Measurements from ENCODE around the gene RASD1.

The RASD1 gene

GRCh38 chr17:17527956-17528500, 31.8 kb upstream of the RASD1 start:
- Histone ChIP-seq H2BK120ac (ENCODE audit: insufficient read depth, low read length, poor library complexity) (no peak overlapping the region), H3K79me2 (ENCODE audit: control insufficient read depth, insufficient read depth, low read length, poor library complexity) (no peaks in the 10 kb centered on the region), H4K8ac (ENCODE audit: low read depth, low read length) (no peak overlapping the region), H3K36me3 (ENCODE audit: control insufficient read depth in 1 of 2, insufficient read depth in 2 of 2, low read length in 2 of 2) (no peaks in the 10 kb centered on the region), H3K4me1 (ENCODE audit: control insufficient read depth in 1 of 2, insufficient read depth in 2 of 2, low read length in 2 of 2) (no peaks in the 10 kb centered on the region), H4K12ac (ENCODE audit: low read depth, low read length) (no peak overlapping the region), H3K4me2 (ENCODE audit: low read length) (no peak overlapping the region), H2AFZ (ENCODE audit: insufficient read depth, low read length, poor library complexity) (no peak overlapping the region), H3K27me3 (ENCODE audit: insufficient read depth, low read length) (no peaks in the 10 kb centered on the region), H3K9ac (ENCODE audit: low read length) (no peak overlapping the region), H3K79me1 (ENCODE audit: low read length) (no peaks in the 10 kb centered on the region), H2AK5ac (ENCODE audit: low read length) (no peak overlapping the region), H3K27ac (ENCODE audit: low read depth, low read length) (no peak overlapping the region), H3K18ac (ENCODE audit: low read length) (no peak overlapping the region), H3K9me3 (ENCODE audit: insufficient read depth, low read depth, low read length) (no peaks in the 10 kb centered on the region), H2BK5ac (ENCODE audit: low read depth, low read length, poor library complexity) (no peak overlapping the region), H3K14ac (ENCODE audit: low read length) (no peak overlapping the region), H2BK12ac (ENCODE audit: low read length) (no peak overlapping the region), H3K4ac (ENCODE audit: low read depth, low read length) (no peak overlapping the region), H3K4me3 (ENCODE audit: low read depth, low read length) (no peak overlapping the region), H4K91ac (ENCODE audit: low read depth, low read length) (no peak overlapping the region), H3K23ac (ENCODE audit: low read length) (no peak overlapping the region)
- DNase-seq = no peak
- no CpG with 5 or more reads among the region's 17 CpGs for WGBS (ENCODE audit: extremely low coverage, insufficient coverage, insufficient read length)

GRCh38 chr17:17527534-17527933, 31.3 kb upstream of the RASD1 start:
- DNase-seq = no peak
- Histone ChIP-seq H2AK5ac (ENCODE audit: low read length) (no peak overlapping the region), H4K8ac (ENCODE audit: low read depth, low read length) (no peak overlapping the region), H3K4me3 (ENCODE audit: low read depth, low read length) (no peak overlapping the region), H2BK5ac (ENCODE audit: low read depth, low read length, poor library complexity) (no peak overlapping the region), H2AFZ (ENCODE audit: insufficient read depth, low read length, poor library complexity) (no peak overlapping the region), H3K4ac (ENCODE audit: low read depth, low read length) (no peak overlapping the region), H3K9me3 (ENCODE audit: insufficient read depth, low read depth, low read length) (no peaks in the 10 kb centered on the region), H4K12ac (ENCODE audit: low read depth, low read length) (no peak overlapping the region), H2BK12ac (ENCODE audit: low read length) (no peak overlapping the region), H3K14ac (ENCODE audit: low read length) (no peak overlapping the region), H3K36me3 (ENCODE audit: control insufficient read depth in 1 of 2, insufficient read depth in 2 of 2, low read length in 2 of 2) (no peaks in the 10 kb centered on the region), H3K4me1 (ENCODE audit: control insufficient read depth in 1 of 2, insufficient read depth in 2 of 2, low read length in 2 of 2) (no peaks in the 10 kb centered on the region), H3K9ac (ENCODE audit: low read length) (no peak overlapping the region), H4K91ac (ENCODE audit: low read depth, low read length) (no peak overlapping the region), H3K23ac (ENCODE audit: low read length) (no peak overlapping the region), H2BK120ac (ENCODE audit: insufficient read depth, low read length, poor library complexity) (no peak overlapping the region), H3K27me3 (ENCODE audit: insufficient read depth, low read length) (no peaks in the 10 kb centered on the region), H3K27ac (ENCODE audit: low read depth, low read length) (no peak overlapping the region), H3K79me2 (ENCODE audit: control insufficient read depth, insufficient read depth, low read length, poor library complexity) (no peaks in the 10 kb centered on the region), H3K18ac (ENCODE audit: low read length) (no peak overlapping the region), H3K79me1 (ENCODE audit: low read length) (no peaks in the 10 kb centered on the region), H3K4me2 (ENCODE audit: low read length) (no peak overlapping the region)
- no CpG with 5 or more reads among the region's 11 CpGs for WGBS (ENCODE audit: extremely low coverage, insufficient coverage, insufficient read length)

GRCh38 chr17:17526369-17526768, 30.2 kb upstream of the RASD1 start:
- Histone ChIP-seq H4K12ac (ENCODE audit: low read depth, low read length) (no peak overlapping the region), H3K14ac (ENCODE audit: low read length) (no peak overlapping the region), H3K27me3 (ENCODE audit: insufficient read depth, low read length) (no peaks in the 10 kb centered on the region), H3K79me2 (ENCODE audit: control insufficient read depth, insufficient read depth, low read length, poor library complexity) (no peaks in the 10 kb centered on the region), H3K4ac (ENCODE audit: low read depth, low read length) (no peak overlapping the region), H2AFZ (ENCODE audit: insufficient read depth, low read length, poor library complexity) (no peak overlapping the region), H2BK120ac (ENCODE audit: insufficient read depth, low read length, poor library complexity) (no peak overlapping the region), H3K9me3 (ENCODE audit: insufficient read depth, low read depth, low read length) (no peaks in the 10 kb centered on the region), H4K91ac (ENCODE audit: low read depth, low read length) (no peak overlapping the region), H4K8ac (ENCODE audit: low read depth, low read length) (no peak overlapping the region), H3K23ac (ENCODE audit: low read length) (no peak overlapping the region), H2AK5ac (ENCODE audit: low read length) (no peak overlapping the region), H3K4me2 (ENCODE audit: low read length) (no peak overlapping the region), H3K9ac (ENCODE audit: low read length) (no peak overlapping the region), H3K4me3 (ENCODE audit: low read depth, low read length) (no peak overlapping the region), H2BK5ac (ENCODE audit: low read depth, low read length, poor library complexity) (no peak overlapping the region), H3K18ac (ENCODE audit: low read length) (no peak overlapping the region), H3K27ac (ENCODE audit: low read depth, low read length) (no peak overlapping the region), H3K36me3 (ENCODE audit: control insufficient read depth in 1 of 2, insufficient read depth in 2 of 2, low read length in 2 of 2) (no peaks in the 10 kb centered on the region), H3K4me1 (ENCODE audit: control insufficient read depth in 1 of 2, insufficient read depth in 2 of 2, low read length in 2 of 2) (no peaks in the 10 kb centered on the region), H3K79me1 (ENCODE audit: low read length) (no peaks in the 10 kb centered on the region), H2BK12ac (ENCODE audit: low read length) (no peak overlapping the region)
- DNase-seq = no peak
- WGBS (ENCODE audit: extremely low coverage, insufficient coverage, insufficient read length) = no CpG with 5 or more reads among the region's 14 CpGs

- H3K4me3 ChIP-seq (ENCODE audit: low read depth, low read length) = no peak overlapping the region
Observed at GRCh38 chr17:17525956-17526355, 29.8 kb upstream of the RASD1 start.

More at GRCh38 chr17:17525956-17526355, 29.8 kb upstream of the RASD1 start:
- WGBS (ENCODE audit: extremely low coverage, insufficient coverage, insufficient read length) = no CpG with 5 or more reads among the region's 6 CpGs
- Histone ChIP-seq H3K79me2 (ENCODE audit: control insufficient read depth, insufficient read depth, low read length, poor library complexity) (no peaks in the 10 kb centered on the region), H3K23ac (ENCODE audit: low read length) (no peak overlapping the region), H2BK120ac (ENCODE audit: insufficient read depth, low read length, poor library complexity) (no peak overlapping the region), H2AK5ac (ENCODE audit: low read length) (no peak overlapping the region), H3K14ac (ENCODE audit: low read length) (no peak overlapping the region), H4K8ac (ENCODE audit: low read depth, low read length) (no peak overlapping the region), H4K12ac (ENCODE audit: low read depth, low read length) (no peak overlapping the region), H3K27me3 (ENCODE audit: insufficient read depth, low read length) (no peaks in the 10 kb centered on the region), H3K4me2 (ENCODE audit: low read length) (no peak overlapping the region), H3K79me1 (ENCODE audit: low read length) (no peaks in the 10 kb centered on the region), H2BK12ac (ENCODE audit: low read length) (no peak overlapping the region), H3K9me3 (ENCODE audit: insufficient read depth, low read depth, low read length) (no peaks in the 10 kb centered on the region), H4K91ac (ENCODE audit: low read depth, low read length) (no peak overlapping the region), H2AFZ (ENCODE audit: insufficient read depth, low read length, poor library complexity) (no peak overlapping the region), H3K27ac (ENCODE audit: low read depth, low read length) (no peak overlapping the region), H3K9ac (ENCODE audit: low read length) (no peak overlapping the region), H3K4me1 (ENCODE audit: control insufficient read depth in 1 of 2, insufficient read depth in 2 of 2, low read length in 2 of 2) (no peaks in the 10 kb centered on the region), H3K18ac (ENCODE audit: low read length) (no peak overlapping the region), H2BK5ac (ENCODE audit: low read depth, low read length, poor library complexity) (no peak overlapping the region), H3K4ac (ENCODE audit: low read depth, low read length) (no peak overlapping the region), H3K36me3 (ENCODE audit: control insufficient read depth in 1 of 2, insufficient read depth in 2 of 2, low read length in 2 of 2) (no peaks in the 10 kb centered on the region)
- no peak for DNase-seq

All from trophoblast cell (in vitro differentiated cells and primary cell).